Glomerular endothelial cell (primary cell): ENCODE data around the gene LYST. TPM values are rescaled to one million over a fixed set of nuclear protein-coding genes. Genes with fewer than 3 reads are reported as not detected.

Source experiments
- total RNA-seq: library from RNA; depleted of rRNA; stranded (reverse); fragments of >200 nt; gene quantifications from 2 replicates; pipeline ENCODE4 v1.2.3, GENCODE V29; 2015

Gene LYST
- total RNA-seq, 1 donor from 2014 or later: 17.0 TPM

Other genes starting within 250 kb of the LYST start
- gene GNG4, start 217.1 kb downstream of the LYST start, total RNA-seq: 0.70 TPM in 1 of 2 replicates, not detected in the other
- 195 and 321 TPM in 2 replicates for gene NID1, start 198.2 kb upstream of the LYST start, total RNA-seq